Neural crest cell (in vitro differentiated cells): ENCODE data around the gene LIPG. TPM values are rescaled to one million over a fixed set of nuclear protein-coding genes. Genes with fewer than 3 reads are reported as not detected.
A peak's percentile ranks its signal among the peaks of the same experiment; 100 is the strongest.

Experiments used
- DNase-seq: peaks from one replicate; pipeline ENCODE4 v3.0.0; 2021; ENCODE audit warnings: low read depth, mixed read lengths, low spot score
- H3K27ac Mint-ChIP-seq: one replicate; pipeline ENCODE4 v1.8.0; 2021; ENCODE audit warnings: mild to moderate bottlenecking, mixed read lengths; ENCODE audit not compliant: unreplicated experiment
- H3K27me3 Mint-ChIP-seq: 2 replicates; pipeline ENCODE4 v1.8.0; 2021; ENCODE audit warnings: low read depth, mild to moderate bottlenecking, mixed read lengths
- H3K36me3 Mint-ChIP-seq: 2 replicates; pipeline ENCODE4 v1.8.0; 2021; ENCODE audit warnings: low read depth, mild to moderate bottlenecking, mixed read lengths
- H3K4me1 Mint-ChIP-seq: 2 replicates; pipeline ENCODE4 v1.8.0; 2021; ENCODE audit warnings: mixed read lengths
- H3K4me3 Mint-ChIP-seq: one replicate; pipeline ENCODE4 v1.8.0; 2021; ENCODE audit warnings: mild to moderate bottlenecking, mixed read lengths
- H3K9me3 Mint-ChIP-seq: 2 replicates; pipeline ENCODE4 v1.8.0; 2021; ENCODE audit warnings: mixed read lengths
- CTCF ChIP-seq: fragments of 200-600 bp; sonication (generic); conservative IDR thresholded peaks from 2 replicates; pipeline ENCODE4 v1.5.0; 2021; ENCODE audit warnings: antibody characterized with exemption, mild to moderate bottlenecking
- total RNA-seq: library from RNA; stranded (reverse); gene quantifications from 2 replicates; pipeline ENCODE4 v1.2.1, GENCODE V29; 2021

LIPG gene
- total RNA-seq, 1 donor from 2014 or later: 32.4 TPM

- Mint-ChIP-seq H3K27me3 (no peaks in the 10 kb centered on the region), H3K36me3 (peaks cover 25% of the 10 kb centered on the region), H3K9me3 (no peaks in the 10 kb centered on the region), H3K27ac (peak overlapping the region; percentile 1), H3K4me3 (no peak overlapping the region), H3K4me1 (peaks cover 16% of the 10 kb centered on the region)
- DNase-seq: no peak
- no peak for TF ChIP-seq CTCF
Observed at GRCh38 chr18:49585781-49586663, 24.2 kb downstream of the LIPG start.

- H3K4me1 Mint-ChIP-seq: peaks cover 21% of the 10 kb centered on the region
- H3K27ac Mint-ChIP-seq: no peak overlapping the region
- H3K4me3 Mint-ChIP-seq: no peak overlapping the region
- H3K27me3 Mint-ChIP-seq: no peaks in the 10 kb centered on the region
- DNase-seq: no peak
- no peak for TF ChIP-seq CTCF
- no peaks in the 10 kb centered on the region for H3K9me3 Mint-ChIP-seq
- peaks cover 21% of the 10 kb centered on the region for H3K36me3 Mint-ChIP-seq
Observed at GRCh38 chr18:49588171-49588570, 26.3 kb downstream of the LIPG start.

- TF ChIP-seq CTCF: no peak
- no peak for DNase-seq
- no peaks in the 10 kb centered on the region for H3K27me3 Mint-ChIP-seq
- no peak overlapping the region for H3K27ac Mint-ChIP-seq
- peaks cover 21% of the 10 kb centered on the region for H3K4me1 Mint-ChIP-seq
- H3K9me3 Mint-ChIP-seq: no peaks in the 10 kb centered on the region
- peaks cover 20% of the 10 kb centered on the region for H3K36me3 Mint-ChIP-seq
- H3K4me3 Mint-ChIP-seq: no peak overlapping the region
Observed at GRCh38 chr18:49588971-49589370, 27.1 kb downstream of the LIPG start.

GRCh38 chr18:49590608-49591007 is 28.8 kb downstream of the LIPG start:
- Mint-ChIP-seq H3K27ac (no peak overlapping the region), H3K36me3 (peaks cover 23% of the 10 kb centered on the region), H3K4me3 (no peak overlapping the region), H3K4me1 (peaks cover 17% of the 10 kb centered on the region), H3K9me3 (no peaks in the 10 kb centered on the region), H3K27me3 (no peaks in the 10 kb centered on the region)
- no peak for DNase-seq
- TF ChIP-seq CTCF: no peak

- Mint-ChIP-seq H3K27ac (no peak overlapping the region), H3K36me3 (peaks cover 23% of the 10 kb centered on the region), H3K4me3 (no peak overlapping the region), H3K9me3 (no peaks in the 10 kb centered on the region), H3K4me1 (peaks cover 10% of the 10 kb centered on the region), H3K27me3 (no peaks in the 10 kb centered on the region)
- no peak for TF ChIP-seq CTCF
- no peak for DNase-seq
Observed at GRCh38 chr18:49591271-49591670, 29.4 kb downstream of the LIPG start.
